HG03354 (cell line): Measurements from ENCODE around the gene C1orf52.
A peak's percentile ranks its signal among the peaks of the same experiment; 100 is the strongest.

Source experiments
- ATAC-seq: cut with Tn5 transposase; IDR thresholded peaks from one replicate; pipeline ENCODE4 v1.9.1; 2021; ENCODE audit warnings: mild to moderate bottlenecking; ENCODE audit not compliant: unreplicated experiment, poor library complexity, severe bottlenecking

The C1orf52 gene

DNA sequence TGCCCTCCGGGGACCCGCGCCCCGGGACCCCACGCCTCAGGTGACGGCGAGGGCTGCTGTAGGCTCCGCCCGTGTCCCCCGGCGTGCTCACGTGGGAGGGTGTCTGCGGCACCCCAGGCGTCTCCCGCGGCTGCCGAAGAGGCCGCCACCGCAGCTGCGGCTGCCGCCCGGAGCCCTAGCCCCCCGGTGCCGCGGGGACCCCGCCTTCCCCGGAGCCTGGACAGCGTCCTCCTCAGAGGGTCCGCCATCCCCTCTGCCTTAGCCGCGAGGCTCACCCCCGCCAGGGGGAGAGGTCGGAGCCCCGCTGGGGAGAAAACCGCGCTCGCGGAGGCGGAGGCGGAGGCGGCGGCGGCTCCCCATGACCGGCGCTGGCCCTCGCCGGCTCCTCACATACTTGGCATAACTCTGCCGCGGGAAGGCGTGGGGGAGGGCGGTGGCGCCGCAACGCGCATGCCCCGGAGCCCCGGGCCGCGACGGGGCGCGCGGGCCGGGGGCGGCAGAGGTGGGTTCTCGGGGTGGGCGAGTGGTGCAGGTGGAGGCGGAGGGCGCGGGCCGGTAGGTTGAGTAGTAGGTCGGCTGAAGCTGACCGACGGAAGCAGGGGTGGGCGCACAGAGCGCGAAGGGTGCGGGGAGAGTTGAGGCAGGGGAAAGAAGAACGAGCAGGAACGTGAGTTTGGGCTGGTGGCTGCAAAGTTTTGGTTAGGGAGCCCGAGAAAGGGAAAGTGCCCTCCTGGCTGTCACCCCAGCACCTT is 57.9 kb downstream of the C1orf52 start:
- ATAC-seq, result peak; percentile 46

- ATAC-seq, result peak; percentile 78
Measured at GRCh38 chr1:85200463-85201339, 58.8 kb downstream of the C1orf52 start, which contains the start of gene SYDE2. SYDE2 (minus strand) TSS chr1:85201016; CDS start chr1:85200996, 20 bp downstream.
